ENCODE results near the gene MARS1.

MARS1 gene

DNA sequence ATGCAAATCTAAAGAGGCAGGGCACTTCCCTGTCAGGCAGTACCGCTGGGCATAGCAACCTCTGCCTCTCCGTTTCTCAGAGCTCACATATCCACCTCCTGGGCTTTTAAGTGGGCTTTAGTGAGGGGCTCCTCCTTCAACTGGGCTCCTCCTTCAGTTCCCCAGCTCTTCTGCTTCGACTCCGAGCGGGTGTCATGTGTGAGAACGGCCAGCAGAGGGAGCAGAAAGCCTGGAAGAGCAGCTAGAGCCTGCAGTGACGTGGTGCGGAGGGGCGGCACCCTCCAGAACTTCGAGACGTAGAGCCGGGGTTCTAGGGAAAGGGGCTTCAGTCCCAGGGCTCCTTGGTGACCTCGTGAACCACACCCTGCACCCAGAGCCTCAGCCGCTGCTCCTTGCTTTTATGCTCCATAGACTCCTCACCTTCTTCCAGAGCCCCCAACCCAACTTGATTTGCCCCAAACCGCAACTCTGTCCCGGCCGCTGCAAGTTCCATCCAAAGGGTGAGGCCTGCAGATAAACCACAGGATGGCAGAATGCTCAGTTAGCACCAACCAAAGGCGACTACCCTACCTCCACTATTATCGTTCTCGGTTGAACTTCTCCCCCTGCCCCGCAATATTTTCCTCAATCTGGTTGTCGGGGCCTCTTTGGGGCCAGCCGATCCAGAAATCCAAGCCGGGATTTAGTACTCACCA lies 28.7 kb upstream of the MARS1 start:
- peak; percentile 97 for DNase-seq

DNA sequence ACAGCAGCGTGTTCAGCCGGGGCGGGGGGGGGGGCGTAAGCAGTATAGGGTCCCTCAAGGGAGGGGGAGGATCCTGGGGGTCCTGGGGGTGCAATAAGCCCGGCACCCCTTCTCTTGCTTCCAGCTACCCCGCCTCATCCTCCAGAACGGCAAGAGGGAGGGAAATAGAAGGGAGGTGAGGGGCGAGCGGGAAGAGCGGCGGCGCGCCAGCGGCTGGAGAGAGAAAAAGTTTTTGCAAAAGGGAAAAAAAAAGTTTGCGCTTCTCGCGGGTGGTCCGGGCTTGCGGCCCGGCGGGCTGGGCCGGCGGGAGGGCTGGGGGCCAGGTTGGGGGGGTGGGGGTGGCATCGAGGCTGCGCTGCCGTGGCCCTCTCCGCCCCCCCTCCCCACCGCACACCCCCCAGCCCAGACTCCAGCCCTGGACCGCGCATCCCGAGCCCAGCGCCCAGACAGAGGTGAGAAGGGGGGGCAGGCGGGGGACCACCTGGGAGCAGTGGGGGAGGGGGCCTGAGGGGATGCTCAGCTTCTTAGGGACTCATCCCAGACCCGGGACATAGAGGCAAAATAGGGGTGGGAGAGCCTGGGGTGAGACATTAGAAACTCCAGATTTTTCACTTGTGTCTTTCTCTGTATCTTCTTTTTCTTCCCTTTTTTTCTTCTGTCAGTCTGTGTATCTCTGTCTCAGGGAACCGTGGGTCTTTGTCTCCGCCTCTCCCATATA lies 28.0 kb upstream of the MARS1 start, which contains the start of gene GLI1:
Gene GLI1, plus strand, starts transcription at position 36 of the 718 bp plus-strand sequence. CDS start 3,907 bp downstream, outside the sequence.
- DNase-seq: peak; percentile 89

DNA sequence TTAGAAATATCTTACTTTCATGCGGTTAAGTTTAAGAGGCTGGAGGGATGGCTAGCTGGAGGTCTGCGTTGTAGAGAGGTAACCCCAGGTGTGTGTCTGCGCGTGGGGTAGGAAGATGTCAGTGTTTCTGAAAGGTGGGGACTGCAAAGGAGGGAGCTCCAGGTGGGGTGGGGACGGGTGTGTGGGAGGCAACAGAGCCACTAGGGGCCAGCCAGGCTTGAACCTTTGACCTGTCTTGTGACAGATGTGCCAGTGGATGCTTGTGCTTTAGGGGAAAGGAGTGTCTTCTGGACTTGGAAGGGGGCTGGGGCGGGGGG lies 27.4 kb upstream of the MARS1 start:
- no peak for DNase-seq

DNA sequence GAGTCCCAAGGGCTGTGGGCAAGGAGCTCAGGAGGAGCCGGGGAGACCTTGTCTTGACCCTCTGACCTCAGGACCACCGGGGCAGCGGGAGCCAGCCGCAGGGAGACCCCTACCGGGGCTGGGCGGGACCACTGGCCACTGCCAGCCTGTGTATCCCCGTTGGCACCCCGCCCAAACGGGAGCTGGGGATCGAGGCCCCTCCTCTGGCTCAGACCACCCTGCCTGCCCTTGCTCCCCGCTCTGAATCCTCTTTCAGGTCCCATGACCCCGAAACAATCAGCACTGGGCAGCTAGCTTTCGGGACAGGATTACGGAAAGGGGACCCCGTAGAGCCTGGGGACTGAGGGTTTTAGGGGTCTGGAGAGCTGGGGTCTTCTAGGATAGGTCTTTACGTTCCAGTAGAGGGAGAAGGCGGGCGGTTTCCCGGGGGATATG lies 27.0 kb upstream of the MARS1 start:
- DNase-seq: peak; percentile 58

DNA sequence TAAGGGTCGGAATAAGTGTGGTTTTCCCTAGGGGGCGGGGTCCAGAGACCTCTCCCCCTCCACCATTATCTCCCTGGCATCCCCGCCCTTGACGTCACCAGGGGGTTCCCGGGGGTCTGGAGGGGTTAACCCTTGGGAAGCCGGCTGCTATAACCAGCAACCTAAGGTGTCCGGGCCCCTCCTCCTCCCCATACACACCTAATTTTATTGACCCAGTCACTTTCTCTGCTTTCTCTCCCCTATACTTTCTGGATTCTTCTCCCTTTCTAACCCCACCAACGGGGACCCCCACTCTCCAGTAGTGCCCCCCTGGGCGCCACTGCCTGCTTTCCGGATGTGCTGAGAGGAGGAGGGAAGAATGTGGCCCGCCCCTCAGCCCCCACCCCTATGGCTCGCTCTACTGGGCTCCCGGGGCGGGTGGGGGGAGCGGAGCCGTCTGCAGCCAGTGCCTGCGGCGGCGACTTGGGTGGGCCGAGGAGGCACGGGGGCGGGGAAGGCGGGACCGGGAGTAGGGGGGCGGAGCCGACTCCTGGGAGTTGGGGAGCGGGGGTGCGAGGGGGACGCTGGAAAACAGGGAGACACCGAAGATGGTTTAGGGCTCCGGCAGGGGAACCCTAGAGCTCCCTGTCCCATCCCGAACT lies 26.5 kb upstream of the MARS1 start:
- peak; percentile 91 for DNase-seq

DNA sequence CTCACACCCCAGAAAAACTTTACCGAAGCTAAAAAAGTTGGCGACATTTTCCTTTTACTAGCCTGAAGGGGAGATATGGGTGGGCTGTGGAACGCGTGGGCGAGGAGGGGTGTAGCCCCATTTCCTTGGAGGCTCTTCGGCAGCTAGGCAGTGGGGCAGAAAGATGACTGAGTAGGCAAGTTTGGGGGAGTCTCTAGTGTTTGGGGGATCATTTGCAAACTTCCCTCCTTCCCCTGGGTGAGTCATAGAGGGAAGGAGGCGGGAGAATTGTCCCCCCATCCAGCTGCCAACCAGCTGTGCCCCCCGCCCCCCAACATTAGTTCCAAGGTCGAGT lies 26.0 kb upstream of the MARS1 start:
- no peak for DNase-seq

DNA sequence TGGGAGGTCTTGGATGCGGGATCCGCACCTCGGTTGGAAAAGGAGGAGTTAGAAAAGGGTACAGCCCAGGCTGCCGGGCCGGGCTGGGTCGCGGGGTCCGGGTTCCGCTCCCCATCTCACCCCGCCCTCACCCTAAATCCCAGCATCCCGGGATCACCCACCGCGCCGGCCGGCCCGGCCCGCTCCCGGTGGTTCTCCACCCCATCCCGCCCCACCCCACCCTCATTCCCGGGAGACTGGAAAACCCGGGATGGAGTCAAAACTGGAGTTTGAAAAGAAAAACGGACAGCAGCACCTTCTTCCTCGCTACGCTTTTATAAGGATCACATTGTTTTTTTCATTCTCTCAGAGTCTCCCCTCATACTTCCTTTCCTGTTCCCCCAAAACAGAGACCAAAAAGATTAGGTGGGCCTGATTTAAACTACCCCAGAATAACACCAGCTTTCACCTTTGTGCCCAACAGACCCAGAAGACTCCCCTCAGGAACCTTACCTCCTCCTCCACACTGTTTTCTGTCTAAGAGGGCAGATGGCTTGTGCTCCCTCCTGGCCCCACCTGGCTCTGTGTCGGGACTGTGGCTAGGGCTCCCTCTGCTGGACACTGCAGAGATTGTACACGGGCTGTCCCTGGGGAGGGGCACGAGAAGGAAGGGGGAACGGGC lies 25.5 kb upstream of the MARS1 start:
- peak; percentile 89 for DNase-seq

DNA sequence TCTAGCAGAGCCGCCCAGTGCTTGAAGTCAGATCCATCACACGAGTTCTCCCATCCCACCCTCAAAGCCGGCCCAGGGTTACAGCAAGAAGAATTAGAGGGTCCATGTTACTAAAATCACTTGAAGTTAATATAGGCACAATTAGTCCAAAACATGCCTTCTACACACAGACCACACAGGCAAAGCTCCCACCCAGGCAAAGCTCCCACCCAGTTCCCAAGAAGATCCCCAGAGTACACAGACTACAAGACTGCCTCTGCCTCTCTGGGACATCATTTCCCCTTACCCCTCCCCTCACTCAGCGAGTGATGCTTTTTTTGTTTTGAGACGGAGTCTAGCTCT lies 25.0 kb upstream of the MARS1 start:
- DNase-seq: no peak

DNA sequence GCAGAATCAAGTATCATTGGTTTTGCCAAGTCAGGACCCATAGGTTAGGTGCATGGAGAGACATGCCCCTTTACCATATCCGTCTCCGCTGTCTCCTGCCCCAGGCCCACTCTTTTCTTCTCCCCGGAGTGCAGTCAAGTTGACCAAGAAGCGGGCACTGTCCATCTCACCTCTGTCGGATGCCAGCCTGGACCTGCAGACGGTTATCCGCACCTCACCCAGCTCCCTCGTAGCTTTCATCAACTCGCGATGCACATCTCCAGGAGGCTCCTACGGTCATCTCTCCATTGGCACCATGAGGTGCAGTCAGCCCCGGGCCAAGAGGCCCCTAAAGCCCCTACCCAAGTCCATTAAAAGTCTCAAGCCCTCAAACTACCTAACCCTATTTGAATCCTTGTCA lies 23.3 kb upstream of the MARS1 start:
- DNase-seq: no peak

DNA sequence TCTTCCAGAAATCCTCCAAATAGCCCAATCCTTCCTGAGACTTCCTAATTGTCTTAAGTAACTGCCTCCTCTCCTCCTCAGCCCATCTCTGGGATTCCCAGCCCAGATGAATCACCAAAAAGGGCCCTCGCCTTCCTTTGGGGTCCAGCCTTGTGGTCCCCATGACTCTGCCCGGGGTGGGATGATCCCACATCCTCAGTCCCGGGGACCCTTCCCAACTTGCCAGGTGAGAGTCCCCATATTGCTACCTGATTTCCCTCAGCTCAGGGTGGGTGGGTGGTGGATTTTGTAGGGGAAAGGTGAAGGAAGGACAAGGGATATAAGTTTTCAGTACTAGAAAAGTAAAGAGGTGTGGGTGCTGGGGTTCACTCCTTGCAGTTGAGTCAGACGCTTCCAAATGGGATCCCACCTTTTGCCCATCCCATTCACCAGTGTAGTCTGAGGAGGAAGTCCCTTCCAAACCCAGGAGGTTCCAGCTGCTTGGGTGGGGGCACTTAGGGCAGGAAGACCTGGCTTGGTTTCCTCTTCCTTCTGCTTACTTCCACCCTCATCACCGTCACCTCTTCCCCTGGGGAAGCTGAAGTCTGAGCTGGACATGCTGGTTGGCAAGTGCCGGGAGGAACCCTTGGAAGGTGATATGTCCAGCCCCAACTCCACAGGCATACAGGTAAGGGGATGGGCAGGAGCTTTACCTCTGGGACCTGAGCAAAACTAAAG lies 22.7 kb upstream of the MARS1 start:
- no peak for DNase-seq

DNA sequence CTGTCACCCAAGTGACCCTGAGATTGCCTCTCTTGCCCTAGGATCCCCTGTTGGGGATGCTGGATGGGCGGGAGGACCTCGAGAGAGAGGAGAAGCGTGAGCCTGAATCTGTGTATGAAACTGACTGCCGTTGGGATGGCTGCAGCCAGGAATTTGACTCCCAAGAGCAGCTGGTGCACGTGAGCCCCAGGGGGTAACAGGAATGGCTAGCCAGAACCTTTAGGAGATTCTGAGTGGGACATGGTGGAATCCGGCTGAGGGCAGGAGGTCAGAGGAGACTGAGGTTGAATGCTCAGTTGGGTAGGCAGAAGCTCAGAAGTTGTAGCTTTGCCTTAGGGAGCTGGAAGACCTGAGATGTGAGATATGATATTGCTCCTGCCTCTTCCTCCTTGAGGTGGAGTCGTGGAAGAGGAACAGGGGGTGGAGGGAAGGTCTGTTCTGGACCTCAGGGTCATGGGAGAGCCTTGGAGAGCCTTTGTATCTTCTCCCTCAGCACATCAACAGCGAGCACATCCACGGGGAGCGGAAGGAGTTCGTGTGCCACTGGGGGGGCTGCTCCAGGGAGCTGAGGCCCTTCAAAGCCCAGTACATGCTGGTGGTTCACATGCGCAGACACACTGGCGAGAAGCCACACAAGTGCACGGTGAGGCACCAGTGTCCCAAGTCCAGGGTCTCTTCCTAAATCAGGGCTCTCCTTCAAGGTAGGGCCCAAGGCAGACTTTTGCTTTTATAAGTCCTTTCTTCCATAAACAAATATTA lies 21.9 kb upstream of the MARS1 start:
- no peak for DNase-seq

DNA sequence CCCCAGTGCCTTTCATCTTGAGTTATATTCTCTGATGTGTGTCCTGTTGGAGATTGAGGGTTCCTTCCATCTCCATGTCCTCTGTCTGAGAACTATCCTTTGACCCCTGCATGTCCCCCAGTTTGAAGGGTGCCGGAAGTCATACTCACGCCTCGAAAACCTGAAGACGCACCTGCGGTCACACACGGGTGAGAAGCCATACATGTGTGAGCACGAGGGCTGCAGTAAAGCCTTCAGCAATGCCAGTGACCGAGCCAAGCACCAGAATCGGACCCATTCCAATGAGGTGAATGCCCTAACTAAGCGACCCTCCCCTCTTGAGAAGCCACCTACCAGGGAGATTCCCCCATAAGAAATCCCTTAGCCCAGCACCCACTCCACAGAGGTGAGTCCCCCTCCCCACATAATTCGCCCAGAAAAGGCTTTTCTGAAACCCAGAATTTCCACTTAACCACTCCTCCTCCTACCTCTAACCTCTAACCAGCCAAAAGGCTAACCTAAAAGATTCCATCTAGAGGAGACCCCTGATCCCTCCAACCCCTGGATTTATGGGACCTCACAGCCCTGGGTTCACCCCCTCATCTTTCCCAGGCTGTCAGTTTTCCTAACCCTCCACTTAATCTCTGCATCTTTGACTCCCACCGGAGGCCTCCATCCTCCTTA lies 20.5 kb upstream of the MARS1 start:
- DNase-seq: no peak

DNA sequence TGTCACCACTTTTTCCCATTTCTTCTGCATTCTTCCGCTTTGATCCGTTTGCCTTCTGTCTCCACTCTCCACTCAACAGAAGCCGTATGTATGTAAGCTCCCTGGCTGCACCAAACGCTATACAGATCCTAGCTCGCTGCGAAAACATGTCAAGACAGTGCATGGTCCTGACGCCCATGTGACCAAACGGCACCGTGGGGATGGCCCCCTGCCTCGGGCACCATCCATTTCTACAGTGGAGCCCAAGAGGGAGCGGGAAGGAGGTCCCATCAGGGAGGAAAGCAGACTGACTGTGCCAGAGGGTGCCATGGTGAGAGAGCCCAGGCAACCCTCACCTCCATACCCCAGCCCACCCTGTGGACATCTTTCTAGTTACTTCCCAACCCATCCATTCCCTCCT lies 20.0 kb upstream of the MARS1 start:
- no peak for DNase-seq

DNA sequence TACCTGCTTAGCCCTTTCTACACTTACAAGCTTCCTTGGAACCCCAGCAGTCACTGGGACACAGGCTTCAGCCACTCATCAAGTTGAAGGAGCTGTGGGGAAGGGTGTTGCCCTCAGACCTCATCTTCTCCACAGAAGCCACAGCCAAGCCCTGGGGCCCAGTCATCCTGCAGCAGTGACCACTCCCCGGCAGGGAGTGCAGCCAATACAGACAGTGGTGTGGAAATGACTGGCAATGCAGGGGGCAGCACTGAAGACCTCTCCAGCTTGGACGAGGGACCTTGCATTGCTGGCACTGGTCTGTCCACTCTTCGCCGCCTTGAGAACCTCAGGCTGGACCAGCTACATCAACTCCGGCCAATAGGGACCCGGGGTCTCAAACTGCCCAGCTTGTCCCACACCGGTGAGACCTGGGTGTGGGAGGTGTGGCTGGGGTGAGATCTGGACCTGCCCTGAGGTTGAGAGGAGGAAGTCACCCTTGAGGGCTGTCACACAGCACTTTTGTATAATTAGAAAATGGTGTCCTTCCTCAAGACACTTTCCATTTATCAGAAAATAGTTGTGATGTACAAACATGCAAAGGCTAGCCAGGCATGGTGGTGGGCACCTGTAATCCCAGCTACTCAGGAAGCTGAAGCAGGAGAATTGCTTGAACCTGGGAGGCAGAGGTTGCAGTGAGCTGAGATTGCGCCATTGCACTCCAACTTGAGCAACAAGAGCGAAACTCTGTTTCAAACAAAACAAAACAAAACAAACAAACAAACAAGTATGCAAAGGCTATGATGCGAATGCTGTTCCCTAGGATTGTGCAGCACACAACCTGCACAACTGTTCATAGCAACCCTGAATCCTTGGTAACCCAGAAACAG lies 18.3 kb upstream of the MARS1 start:
- DNase-seq: no peak

DNA sequence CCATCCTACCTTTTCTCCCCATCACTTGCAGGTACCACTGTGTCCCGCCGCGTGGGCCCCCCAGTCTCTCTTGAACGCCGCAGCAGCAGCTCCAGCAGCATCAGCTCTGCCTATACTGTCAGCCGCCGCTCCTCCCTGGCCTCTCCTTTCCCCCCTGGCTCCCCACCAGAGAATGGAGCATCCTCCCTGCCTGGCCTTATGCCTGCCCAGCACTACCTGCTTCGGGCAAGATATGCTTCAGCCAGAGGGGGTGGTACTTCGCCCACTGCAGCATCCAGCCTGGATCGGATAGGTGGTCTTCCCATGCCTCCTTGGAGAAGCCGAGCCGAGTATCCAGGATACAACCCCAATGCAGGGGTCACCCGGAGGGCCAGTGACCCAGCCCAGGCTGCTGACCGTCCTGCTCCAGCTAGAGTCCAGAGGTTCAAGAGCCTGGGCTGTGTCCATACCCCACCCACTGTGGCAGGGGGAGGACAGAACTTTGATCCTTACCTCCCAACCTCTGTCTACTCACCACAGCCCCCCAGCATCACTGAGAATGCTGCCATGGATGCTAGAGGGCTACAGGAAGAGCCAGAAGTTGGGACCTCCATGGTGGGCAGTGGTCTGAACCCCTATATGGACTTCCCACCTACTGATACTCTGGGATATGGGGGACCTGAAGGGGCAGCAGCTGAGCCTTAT lies 17.4 kb upstream of the MARS1 start:
- no peak for DNase-seq

DNA sequence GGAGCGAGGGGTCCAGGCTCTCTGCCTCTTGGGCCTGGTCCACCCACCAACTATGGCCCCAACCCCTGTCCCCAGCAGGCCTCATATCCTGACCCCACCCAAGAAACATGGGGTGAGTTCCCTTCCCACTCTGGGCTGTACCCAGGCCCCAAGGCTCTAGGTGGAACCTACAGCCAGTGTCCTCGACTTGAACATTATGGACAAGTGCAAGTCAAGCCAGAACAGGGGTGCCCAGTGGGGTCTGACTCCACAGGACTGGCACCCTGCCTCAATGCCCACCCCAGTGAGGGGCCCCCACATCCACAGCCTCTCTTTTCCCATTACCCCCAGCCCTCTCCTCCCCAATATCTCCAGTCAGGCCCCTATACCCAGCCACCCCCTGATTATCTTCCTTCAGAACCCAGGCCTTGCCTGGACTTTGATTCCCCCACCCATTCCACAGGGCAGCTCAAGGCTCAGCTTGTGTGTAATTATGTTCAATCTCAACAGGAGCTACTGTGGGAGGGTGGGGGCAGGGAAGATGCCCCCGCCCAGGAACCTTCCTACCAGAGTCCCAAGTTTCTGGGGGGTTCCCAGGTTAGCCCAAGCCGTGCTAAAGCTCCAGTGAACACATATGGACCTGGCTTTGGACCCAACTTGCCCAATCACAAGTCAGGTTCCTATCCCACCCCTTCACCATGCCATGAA lies 16.8 kb upstream of the MARS1 start:
- no peak for DNase-seq

DNA sequence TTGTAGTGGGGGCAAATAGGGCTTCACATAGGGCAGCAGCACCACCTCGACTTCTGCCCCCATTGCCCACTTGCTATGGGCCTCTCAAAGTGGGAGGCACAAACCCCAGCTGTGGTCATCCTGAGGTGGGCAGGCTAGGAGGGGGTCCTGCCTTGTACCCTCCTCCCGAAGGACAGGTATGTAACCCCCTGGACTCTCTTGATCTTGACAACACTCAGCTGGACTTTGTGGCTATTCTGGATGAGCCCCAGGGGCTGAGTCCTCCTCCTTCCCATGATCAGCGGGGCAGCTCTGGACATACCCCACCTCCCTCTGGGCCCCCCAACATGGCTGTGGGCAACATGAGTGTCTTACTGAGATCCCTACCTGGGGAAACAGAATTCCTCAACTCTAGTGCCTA lies 16.2 kb upstream of the MARS1 start:
- no peak for DNase-seq

DNA sequence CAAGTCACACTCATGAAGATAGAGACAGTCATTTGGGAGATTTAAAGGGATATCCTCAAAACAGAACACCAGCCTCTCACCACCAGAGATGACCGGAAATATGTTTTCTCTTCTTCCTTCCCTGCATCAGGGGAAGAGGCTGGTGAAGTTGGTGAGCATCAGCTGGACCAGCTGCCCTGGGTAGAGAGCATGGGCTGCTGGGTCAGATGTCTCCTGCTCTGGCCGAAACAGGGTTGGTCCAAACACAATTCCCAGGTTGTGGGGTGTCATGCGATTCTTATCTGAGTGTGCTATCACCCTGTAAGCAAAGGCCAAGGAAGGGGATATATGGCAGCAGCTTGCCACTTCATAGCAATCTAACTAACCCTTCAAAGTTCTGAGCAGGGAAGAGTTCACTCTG lies 15.5 kb upstream of the MARS1 start:
- no peak for DNase-seq

DNA sequence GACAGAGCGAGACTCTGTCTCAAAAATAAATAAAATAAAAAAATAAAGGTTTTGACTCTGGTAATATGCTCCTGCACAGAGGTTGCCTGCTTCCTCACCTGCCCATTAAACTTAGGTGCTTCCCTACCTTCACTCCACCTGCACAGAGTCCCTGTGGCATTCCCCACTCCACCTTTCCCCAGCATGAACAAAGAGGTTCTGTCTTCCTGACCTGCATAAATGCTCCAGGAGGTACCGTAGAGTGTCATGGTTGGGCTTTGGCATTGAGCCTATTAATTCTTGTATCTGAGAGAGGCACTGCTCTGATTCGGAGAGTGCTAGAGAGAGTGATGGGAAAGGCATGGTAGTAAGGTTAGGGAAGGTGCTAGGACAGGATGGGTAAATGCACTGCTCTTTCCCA lies 14.5 kb upstream of the MARS1 start:
- no peak for DNase-seq

DNA sequence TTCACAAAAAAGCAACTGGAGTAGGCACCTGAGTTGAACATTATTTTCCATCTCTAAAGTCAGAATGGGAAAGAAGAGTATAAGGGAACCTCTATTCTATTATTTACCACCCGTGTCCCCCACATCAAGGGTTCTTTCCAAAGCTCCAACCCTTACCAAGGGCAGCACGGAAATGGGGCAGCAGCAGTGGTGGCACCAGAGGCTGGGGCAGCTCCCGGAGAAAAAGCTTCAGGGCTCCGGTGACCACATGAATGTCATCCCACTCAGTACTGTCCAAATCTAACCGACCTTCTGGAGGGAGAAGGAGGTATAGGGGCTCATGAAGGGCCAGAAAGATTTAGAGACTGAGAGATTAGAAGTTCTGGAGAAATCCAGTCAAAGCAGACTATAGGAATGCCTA lies 14.0 kb upstream of the MARS1 start:
- no peak for DNase-seq

Measured in right hindlimb (tissue), 1 donor.